AG04449 (cell line): Measurements from ENCODE around the gene RAD18.

ENCODE experiments used
- CTCF ChIA-PET: fragments of 350-600 bp; formaldehyde crosslinking; extraction: SDS; loops from one replicate; lab custom pipeline; 2021; ENCODE audit warnings: antibody characterized with exemption; lab: Yijun Ruan, JAX
- POLR2A ChIA-PET: fragments of 400-600, 350-600 bp; formaldehyde crosslinking; extraction: SDS; loops from one replicate; lab custom pipeline; 2020; ENCODE audit warnings: antibody characterized with exemption, inconsistent platforms; lab: Yijun Ruan, JAX
- DNase-seq: peaks from one replicate; pipeline ENCODE4 v3.0.0-alpha.2; 2010; ENCODE audit warnings: low read depth, low spot score
- H3K4me3 ChIP-seq: 2 replicates; pipeline ENCODE4 v1.5.1; 2011; ENCODE audit warnings: low read depth, mild to moderate bottlenecking, control low read depth, low read length
- TF ChIP-seq, protein P1 (sequence below): IDR thresholded peaks from one replicate; pipeline ENCODE4 v1.5.1; 2011; ENCODE audit warnings: mild to moderate bottlenecking, moderate library complexity, low read length, control low read depth, inconsistent platforms; ENCODE audit not compliant: insufficient read depth; ENCODE audit errors: missing control alignments

Gene RAD18

DNA sequence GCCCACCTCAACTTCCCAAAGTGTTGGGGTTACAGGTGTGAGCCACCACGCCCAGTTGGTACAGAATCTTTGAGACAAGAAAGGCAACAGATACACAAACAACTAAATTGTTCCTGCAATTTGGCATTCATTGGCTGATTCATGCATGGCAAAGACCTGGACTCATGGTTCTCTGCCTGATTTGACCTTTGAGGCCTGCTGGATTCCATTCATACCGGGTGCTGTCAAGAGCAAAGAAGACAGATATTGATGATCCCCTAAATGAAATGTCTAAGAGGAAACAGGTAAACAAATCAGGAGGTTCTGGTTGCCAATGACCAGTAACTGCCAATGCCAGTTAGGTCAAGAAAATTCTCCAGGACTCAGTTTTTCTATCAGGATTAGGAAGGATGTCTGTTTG, 43.9 kb upstream of the RAD18 start:
- no peak for DNase-seq
- TF ChIP-seq, protein P1, sequence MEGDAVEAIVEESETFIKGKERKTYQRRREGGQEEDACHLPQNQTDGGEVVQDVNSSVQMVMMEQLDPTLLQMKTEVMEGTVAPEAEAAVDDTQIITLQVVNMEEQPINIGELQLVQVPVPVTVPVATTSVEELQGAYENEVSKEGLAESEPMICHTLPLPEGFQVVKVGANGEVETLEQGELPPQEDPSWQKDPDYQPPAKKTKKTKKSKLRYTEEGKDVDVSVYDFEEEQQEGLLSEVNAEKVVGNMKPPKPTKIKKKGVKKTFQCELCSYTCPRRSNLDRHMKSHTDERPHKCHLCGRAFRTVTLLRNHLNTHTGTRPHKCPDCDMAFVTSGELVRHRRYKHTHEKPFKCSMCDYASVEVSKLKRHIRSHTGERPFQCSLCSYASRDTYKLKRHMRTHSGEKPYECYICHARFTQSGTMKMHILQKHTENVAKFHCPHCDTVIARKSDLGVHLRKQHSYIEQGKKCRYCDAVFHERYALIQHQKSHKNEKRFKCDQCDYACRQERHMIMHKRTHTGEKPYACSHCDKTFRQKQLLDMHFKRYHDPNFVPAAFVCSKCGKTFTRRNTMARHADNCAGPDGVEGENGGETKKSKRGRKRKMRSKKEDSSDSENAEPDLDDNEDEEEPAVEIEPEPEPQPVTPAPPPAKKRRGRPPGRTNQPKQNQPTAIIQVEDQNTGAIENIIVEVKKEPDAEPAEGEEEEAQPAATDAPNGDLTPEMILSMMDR: no peak
- ChIA-PET POLR2A (no interaction called here), CTCF (interaction anchor here (2.1 kb wide), 1 partner anchor 8 kb away, joined by 6 read pairs; no protein-coding TSS in a partner anchor)
- no peak overlapping the region for H3K4me3 ChIP-seq

DNA sequence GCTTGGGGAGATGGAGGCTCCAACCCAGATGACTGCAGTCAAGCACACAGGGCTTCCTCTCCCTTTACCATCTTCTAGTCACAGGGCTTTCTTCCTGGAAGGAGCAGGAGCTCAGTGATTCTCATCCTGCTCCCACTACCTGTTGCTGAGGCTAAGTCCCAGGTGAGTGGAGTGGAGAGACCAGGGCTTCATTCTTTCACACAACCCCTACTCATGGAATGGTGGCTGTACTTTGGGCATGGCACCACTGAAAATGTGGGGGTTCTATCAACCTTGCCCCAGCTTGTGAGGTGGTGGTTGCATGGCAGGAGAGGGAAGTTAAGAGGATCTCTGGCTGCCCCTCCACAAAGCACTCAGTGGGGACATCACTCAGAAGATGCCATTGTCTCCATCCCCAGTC, 36.8 kb upstream of the RAD18 start:
- no peak for DNase-seq
- ChIA-PET CTCF (interaction anchor here (0.7 to 7.7 kb wide), 5 partner anchors 12 to 230 kb away, joined by 3 to 65 read pairs (median 5); partner anchors contain the start of gene OXTR), POLR2A (no interaction called here)
- TF ChIP-seq, protein P1: no peak
- H3K4me3 ChIP-seq: no peak overlapping the region

DNA sequence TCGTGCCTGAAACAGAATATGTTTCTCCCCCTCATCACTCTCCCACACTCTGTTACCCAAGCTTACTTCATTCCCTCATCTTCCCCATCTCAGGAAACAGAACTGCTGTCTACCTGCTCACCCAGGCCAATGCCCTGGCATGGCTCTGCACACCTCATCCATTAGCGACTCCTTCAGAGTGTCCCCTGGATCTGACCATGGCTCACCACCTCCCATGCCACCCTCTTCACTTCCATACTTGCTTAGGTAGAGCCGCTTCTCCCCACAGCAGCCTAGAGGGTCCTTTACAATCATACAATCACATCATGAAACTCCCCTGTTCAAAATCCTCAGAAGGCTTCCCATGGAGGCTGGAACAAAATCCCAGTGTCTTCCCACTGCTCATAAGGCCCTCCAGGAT, 33.9 kb upstream of the RAD18 start:
- no peak for DNase-seq
- ChIA-PET CTCF (interaction anchor here (1.0 to 7.7 kb wide), 7 partner anchors 9 to 306 kb away, joined by 3 to 65 read pairs (median 3); partner anchors contain the start of gene SRGAP3), POLR2A (no interaction called here)
- TF ChIP-seq, protein P1: no peak
- H3K4me3 ChIP-seq: no peak overlapping the region

DNA sequence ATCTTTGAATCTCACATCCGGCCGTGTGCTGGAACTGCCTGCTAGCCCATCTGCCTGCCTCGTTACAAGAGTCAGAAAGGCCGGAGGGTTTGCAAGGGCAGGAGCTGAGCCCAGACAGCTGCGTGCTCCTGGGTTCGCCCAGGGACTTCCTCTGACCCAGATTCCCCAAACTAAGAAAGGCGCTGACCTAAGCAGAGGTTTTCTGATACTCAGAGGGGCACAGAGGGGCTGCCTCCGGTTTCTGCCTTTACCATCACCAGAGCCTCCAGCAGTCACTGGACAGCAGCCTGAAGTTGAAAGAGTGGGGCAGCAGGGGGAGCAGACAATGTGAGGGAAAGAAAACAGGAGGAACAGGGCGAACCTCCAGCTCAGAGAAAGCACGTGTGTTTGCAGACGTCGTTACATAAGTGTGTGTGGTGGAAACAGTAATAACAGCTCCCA, 33.4 kb upstream of the RAD18 start:
- TF ChIP-seq, protein P1: peak; percentile 34
- POLR2A ChIA-PET: no interaction called here
- DNase-seq: no peak

DNA sequence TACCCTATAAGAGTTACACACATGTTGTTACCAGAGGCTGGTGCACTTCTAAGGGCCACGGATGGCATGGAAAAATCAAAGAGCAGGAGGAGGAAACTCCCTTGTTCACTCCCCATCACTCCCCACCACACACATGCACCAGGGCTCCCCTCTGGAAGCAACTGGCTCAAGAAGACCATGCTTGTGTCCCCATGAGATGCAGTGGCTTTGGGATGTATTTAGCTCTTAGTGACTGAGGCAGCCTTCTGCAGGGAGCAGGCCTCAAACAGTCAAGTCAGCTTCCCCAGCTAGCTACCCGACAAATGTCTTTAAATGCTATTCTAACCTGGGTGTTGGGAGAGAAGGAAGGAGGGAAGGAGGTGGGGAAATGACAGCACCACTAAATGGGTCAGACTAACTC, 32.9 kb upstream of the RAD18 start:
- no peak overlapping the region for H3K4me3 ChIP-seq
- CTCF ChIA-PET: interaction anchor here (1.0 to 11.8 kb wide), 8 partner anchors 9 to 307 kb away, joined by 3 to 127 read pairs (median 8); partner anchors contain the start of gene SRGAP3
- DNase-seq: no peak
- TF ChIP-seq, protein P1: no peak
- POLR2A ChIA-PET: interaction anchor here (0.7 kb wide), 1 partner anchor 10 kb away, joined by 3 read pairs; no protein-coding TSS in a partner anchor

More for the DNA sequence above, 33.4 kb upstream of the RAD18 start:
- CTCF ChIA-PET: interaction anchor here (1.0 to 7.7 kb wide), 7 partner anchors 9 to 306 kb away, joined by 3 to 65 read pairs (median 3); partner anchors contain the start of gene SRGAP3
- no peak overlapping the region for H3K4me3 ChIP-seq

DNA sequence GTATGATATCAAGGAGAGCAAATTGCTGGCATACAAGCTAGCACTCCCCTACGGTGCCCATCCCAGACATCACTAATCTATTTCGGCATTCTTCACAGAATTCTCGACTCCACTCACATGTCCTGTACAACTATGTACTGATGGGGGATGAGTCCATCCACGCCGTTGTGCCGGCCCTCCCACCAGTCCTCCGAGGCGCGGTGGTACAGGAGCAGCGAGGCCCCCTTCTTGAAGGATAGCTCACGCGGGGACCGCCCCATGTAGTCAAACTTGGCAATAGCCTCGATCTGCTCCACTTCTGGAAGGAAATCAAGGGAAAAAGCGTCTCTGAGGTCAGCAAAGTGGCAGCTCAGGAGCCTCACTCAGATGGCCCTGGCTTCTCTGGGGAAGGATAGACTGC, 31.0 kb upstream of the RAD18 start:
- no peak overlapping the region for H3K4me3 ChIP-seq
- TF ChIP-seq, protein P1: no peak
- POLR2A ChIA-PET: no interaction called here
- no peak for DNase-seq
- CTCF ChIA-PET: interaction anchor here (0.8 to 11.8 kb wide), 5 partner anchors 7 to 309 kb away, joined by 3 to 127 read pairs (median 30); no protein-coding TSS in a partner anchor
